T47D (cell line): ENCODE measurements around the gene USP2.

Experiments used
- DNase-seq, 2 experiments: peaks; one replicate each; pipeline versions ENCODE4 v3.0.0 to v3.0.0-alpha.2; 2011 to 2012; ENCODE audit warnings: low read depth in 1 of 2, low spot score in 1 of 2
- JUND ChIP-seq: IDR thresholded peaks from 2 replicates; pipeline ENCODE4 v1.6.1; 2012; ENCODE audit warnings: low read depth
- in situ Hi-C: cut with HindIII; loops from 2 replicates; pipeline ENCODE4 v1.10.0; 2016; ENCODE audit warnings: low sequenced_read_pairs, low pct_unique_long_range_greater_than_20kb

Gene USP2

GRCh38 chr11:119380160-119380826 is 1.2 kb downstream of the USP2 start:
- DNase-seq: no peak
- no peak for TF ChIP-seq JUND
- in situ Hi-C loops: no loop called here

- no peak for DNase-seq
- TF ChIP-seq JUND: no peak
- in situ Hi-C loops: no loop called here
Observed at GRCh38 chr11:119378851-119379465, 2.5 kb downstream of the USP2 start.

DNA sequence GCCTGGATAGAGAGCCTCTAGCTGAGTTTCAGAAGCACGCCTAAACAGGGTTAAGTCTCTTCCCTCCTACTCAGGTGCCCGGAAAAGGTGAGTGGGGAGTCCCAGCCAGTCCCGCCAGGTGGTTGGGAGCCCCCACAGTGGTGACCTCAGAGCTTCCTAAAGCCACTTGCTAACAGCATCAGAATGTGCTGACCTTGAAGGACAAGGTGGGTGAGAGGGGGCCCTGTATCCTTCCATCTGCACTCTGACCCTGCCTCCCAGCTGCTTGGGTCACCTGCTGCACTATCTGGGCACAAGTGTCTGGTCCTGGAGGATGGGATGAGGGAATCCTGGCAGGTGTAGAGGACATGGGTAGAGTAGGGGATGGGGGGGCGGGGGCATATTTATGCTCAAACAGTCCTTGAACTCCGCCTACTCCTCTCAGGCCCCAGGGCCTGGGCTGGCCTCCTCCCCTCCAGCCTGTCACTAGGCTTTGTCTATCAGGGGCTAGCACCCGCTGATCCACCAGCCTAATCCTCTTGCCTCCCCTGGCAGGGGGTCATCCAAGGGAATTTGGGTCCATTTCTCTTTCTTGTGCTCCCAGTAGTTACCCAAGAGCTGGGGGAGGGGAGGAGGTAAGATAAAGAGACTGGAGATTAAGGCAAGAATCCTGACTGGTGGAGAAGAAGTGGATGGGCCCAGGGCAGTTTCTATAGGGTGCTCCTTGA is 3.4 kb downstream of the USP2 start:
- no peak for DNase-seq
- no peak for TF ChIP-seq JUND
- in situ Hi-C loops: no loop called here

- TF ChIP-seq JUND: no peak
- DNase-seq: peak in 1 of 2 experiments; percentile 40
- in situ Hi-C loops: no loop called here
Observed at GRCh38 chr11:119377112-119377901, 4.2 kb downstream of the USP2 start.

DNA sequence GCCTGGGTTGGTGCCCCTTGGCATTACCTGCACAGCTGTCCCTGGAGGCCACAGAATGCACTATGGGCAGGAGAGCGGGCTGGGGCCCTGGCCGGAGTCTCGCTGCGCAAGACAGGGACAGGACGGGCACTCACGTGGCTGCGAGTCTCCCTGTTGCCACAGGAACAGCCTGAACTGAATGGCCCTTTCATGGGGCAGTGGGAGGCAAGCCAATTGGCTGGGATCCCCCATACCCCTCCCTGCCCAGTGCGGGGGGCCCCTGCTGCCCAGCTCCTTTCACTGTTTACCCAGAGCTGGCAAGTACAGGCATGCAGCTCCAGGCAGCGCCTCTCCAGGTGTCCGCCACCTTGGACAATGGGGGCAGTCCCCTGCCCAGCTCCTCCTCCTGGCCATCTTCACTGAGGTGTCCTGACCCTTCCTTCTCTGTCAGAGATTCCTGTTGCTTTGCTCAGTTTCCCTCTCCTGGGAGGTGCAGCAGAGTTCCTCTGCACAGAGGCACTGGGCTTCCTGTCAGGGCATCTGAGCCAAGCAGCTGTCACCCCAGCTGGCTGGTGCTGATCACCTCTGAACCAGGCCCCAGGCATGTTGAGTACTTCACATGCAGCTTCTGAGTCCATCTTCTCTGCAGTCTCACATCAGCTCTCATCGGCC is 5.2 kb downstream of the USP2 start:
- no peak for DNase-seq
- in situ Hi-C loops: no loop called here
- no peak for TF ChIP-seq JUND

DNA sequence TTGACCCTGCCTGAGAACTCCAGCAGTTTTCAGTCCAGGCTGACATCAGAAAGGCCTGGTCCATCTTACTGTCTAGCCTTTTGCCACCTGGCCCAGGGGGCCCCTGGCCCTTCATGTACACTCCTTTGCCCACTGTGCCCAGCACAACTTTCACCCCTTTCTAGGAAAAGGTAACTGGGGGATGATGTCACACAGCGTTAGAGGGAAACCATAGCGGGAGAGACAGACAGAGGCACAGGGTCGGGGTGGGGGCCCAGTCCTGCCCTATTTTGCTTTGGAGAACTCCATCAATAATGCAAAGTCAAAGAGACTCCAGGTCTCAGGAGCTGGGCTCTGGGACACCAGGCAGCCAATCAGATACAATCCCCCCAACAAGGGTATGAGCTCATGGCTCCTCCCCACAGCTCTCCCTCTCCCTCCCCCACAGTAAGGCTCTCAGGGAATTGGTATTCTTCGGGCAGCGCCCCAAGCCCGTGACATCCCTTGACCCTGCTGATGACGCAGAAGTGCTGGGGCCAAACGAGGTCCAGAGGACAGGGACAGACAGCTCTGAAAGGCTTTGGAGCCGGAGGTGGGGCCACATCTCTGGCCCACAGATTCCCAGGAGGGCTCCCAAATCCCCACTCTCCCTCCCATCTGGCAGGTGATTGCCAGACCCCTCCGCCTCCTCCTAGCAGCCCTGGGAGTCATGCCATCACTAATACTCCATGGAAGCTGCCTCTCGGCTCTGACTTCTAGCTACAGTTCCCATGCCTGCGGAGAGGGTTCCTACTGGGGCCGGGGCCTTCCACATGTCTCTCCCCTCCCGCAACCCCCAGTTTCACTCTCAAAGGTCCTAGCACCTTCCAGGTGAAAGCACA is 5.9 kb downstream of the USP2 start:
- in situ Hi-C loops: no loop called here
- no peak for DNase-seq

GRCh38 chr11:119374632-119375336 is 6.7 kb downstream of the USP2 start:
- no peak for DNase-seq
- in situ Hi-C loops: no loop called here
- no peak for TF ChIP-seq JUND

More for the DNA sequence above, 5.9 kb downstream of the USP2 start:
- TF ChIP-seq JUND: no peak

DNA sequence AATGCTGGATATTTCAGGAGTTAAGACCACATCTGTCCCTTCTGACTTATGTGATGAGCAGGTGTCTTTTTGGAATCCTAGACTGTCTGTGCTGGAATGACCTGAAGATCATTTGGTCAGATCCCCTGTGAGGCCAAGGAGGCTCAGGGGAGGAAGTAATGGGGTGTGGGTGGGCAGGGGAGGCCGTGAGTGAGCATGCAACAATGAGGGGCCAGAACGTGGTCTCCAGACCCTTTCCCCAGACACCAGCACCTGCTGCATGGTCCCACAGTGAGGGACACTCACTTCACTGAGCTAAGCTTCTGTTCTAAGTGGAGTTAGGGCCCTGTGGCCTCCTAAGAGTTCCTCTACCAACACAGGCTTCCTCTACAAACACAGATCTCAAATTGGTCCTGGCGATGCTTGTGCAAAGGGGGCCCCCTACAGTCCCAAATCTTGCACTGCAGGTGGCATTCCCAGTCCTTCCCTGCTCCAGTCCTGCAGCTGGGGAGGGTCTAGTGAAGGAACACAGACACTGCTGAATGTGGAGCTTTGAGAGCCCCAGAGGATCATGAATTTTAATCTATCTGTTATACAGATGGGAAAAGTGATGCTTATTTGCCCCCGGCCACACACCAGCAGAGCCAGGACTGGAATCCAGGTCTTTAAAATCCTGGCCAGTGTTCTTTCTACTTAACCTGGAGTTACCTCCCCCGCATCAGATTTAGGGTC is 7.4 kb downstream of the USP2 start:
- no peak for TF ChIP-seq JUND
- DNase-seq: peak; percentile 62 to 89
- in situ Hi-C loops: no loop called here

- in situ Hi-C loops: no loop called here
- no peak for TF ChIP-seq JUND
- no peak for DNase-seq
Observed at GRCh38 chr11:119373059-119373920, 8.2 kb downstream of the USP2 start.
